ENCODE results near the gene MRPS18A. TPM values are rescaled to one million over a fixed set of nuclear protein-coding genes. Genes with fewer than 3 reads are reported as not detected.

The MRPS18A gene
- total RNA-seq, 4 donors from 2014 or later, result 23.1 to 87.4 (median 36.4) TPM

DNA sequence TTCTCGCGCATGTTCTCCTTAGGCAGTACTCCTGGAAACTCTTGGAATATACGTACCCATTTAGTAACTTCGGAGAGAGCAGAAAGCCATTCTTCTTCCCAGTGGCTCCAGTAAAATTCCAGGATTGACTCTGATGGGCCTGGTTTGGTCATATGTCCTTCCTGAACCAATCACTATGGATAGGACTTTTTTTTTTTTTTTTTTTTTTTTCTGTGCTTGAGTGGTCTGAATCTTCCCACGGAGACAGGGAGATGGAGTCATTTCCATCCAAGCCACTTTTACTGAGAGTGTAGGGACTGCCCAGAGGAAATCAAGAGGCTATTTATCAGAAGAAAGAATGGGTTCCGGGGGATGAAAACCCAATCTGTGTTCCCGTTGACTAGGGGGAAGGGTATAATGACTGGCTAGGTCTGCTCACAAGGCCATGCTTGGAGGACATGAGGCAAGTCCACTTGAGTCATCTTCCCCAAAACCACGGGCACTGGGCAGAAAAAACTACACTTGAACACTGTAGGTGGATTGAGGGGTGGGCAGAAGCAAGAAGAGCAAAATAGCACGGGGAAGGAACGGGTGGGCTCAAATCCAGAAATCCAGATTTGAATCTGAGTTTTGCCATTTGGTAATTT lies 35.4 kb upstream of the MRPS18A start:
- Histone ChIP-seq H3K27me3 (no peaks in the 10 kb centered on the region), H3K4me1 (peaks cover 0 to 10% of the 10 kb centered on the region in 2 donors), H3K27ac (peak overlapping the region; percentile 33 to 56), H3K9me3 (no peaks in the 10 kb centered on the region), H3K36me3 (no peaks in the 10 kb centered on the region), H3K4me3 (no peak overlapping the region)
- intact Hi-C loops (cut with DNase I; ENCODE audit: low total_unique reads), result no loop called here
- no peak for DNase-seq
- TF ChIP-seq, protein P1, sequence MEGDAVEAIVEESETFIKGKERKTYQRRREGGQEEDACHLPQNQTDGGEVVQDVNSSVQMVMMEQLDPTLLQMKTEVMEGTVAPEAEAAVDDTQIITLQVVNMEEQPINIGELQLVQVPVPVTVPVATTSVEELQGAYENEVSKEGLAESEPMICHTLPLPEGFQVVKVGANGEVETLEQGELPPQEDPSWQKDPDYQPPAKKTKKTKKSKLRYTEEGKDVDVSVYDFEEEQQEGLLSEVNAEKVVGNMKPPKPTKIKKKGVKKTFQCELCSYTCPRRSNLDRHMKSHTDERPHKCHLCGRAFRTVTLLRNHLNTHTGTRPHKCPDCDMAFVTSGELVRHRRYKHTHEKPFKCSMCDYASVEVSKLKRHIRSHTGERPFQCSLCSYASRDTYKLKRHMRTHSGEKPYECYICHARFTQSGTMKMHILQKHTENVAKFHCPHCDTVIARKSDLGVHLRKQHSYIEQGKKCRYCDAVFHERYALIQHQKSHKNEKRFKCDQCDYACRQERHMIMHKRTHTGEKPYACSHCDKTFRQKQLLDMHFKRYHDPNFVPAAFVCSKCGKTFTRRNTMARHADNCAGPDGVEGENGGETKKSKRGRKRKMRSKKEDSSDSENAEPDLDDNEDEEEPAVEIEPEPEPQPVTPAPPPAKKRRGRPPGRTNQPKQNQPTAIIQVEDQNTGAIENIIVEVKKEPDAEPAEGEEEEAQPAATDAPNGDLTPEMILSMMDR (IDR thresholded peaks at IDR 0.05), result no peak
- TF ChIP-seq POLR2A (IDR thresholded peaks at IDR 0.05), result no peak

DNA sequence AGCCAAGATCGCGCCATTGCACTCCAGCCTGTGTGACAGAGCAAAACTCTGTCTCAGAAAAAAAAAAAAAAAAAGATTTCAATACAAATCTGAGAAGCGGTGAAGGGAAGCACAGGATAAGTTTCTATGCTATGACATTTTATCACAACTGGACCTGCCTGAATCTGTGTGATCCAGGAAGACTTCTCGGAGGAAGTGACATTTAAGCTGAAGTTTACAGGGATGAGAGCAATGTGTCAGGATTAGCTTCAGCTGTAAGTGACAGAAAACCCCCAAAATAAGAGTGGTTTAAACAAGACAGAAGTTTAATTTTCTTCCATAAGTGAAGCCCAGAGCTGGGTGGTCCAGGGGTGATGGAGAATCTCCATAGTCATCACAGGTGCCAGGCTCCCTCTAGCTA lies 33.4 kb upstream of the MRPS18A start:
- no peak for TF ChIP-seq POLR2A (IDR thresholded peaks at IDR 0.05)
- TF ChIP-seq, protein P1 (IDR thresholded peaks at IDR 0.05), result no peak
- no peak for DNase-seq
- Histone ChIP-seq H3K36me3 (no peaks in the 10 kb centered on the region), H3K9me3 (no peaks in the 10 kb centered on the region), H3K27ac (no peak overlapping the region), H3K27me3 (no peaks in the 10 kb centered on the region), H3K4me1 (peaks cover 0 to 16% of the 10 kb centered on the region in 2 donors), H3K4me3 (no peak overlapping the region)
- intact Hi-C loops (cut with DNase I; ENCODE audit: low total_unique reads), result no loop called here

DNA sequence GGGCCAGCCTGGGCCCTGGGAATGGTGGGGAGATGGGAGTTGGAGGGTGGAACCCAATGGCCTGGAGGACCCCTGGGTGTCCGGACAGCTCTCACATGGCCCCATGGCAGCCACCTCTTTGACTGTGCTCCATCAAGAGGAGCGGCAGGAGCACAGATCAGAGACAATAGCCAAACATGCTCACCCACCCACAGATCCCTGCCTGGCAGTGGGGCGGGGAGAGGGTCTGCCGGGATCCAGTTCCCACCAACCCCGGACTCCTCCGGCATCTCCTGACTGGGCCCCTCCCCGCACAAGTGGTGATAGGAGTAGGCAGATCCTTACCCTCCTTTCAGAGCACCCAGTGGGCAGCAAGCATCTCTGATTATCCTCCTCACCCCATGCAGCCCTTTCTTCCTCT lies 31.9 kb upstream of the MRPS18A start:
- Histone ChIP-seq H3K4me1 (peaks cover 0 to 31% of the 10 kb centered on the region in 2 donors), H3K9me3 (no peaks in the 10 kb centered on the region), H3K36me3 (no peaks in the 10 kb centered on the region), H3K27me3 (no peaks in the 10 kb centered on the region), H3K27ac (no peak overlapping the region), H3K4me3 (no peak overlapping the region)
- intact Hi-C loops (cut with DNase I; ENCODE audit: low total_unique reads), result no loop called here
- DNase-seq, result no peak
- TF ChIP-seq, protein P1 (IDR thresholded peaks at IDR 0.05), result no peak
- no peak for TF ChIP-seq POLR2A (IDR thresholded peaks at IDR 0.05)

DNA sequence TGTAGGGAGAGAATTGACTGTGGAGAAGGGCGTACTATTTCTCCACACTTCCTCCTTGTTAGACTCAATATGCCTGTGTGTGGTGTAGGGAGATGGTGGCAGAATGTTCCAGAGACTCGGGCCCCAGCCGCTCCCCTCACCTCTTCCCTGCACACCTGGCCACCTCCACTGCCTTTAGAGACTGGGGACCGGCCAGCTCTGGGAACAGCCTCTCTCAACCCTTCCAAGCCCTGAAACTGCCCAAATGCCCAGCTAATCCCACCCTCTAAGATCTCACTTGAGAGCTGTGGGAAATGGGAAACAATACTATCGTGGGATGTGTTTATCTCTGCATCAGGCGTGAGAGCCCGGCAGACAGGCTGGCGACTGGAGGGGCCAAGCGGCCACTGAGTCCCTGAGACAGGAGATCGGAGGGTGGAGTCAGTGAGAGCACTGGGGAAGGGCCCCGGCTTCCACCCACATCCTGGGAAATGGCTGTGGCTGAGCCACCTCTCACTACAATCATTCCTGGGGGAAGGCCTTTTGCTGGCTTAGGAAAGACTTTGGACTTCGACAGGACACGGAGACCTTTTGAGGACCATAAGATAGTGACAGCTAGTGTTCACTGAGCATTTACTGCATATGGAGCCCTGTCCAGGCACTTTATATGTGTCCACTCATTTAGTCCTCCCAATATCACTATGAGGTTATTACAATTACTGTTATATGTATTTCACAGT lies 31.0 kb upstream of the MRPS18A start:
- Histone ChIP-seq H3K9me3 (no peaks in the 10 kb centered on the region), H3K4me1 (peaks cover 6 to 32% of the 10 kb centered on the region in 2 donors), H3K27me3 (no peaks in the 10 kb centered on the region), H3K4me3 (no peak overlapping the region), H3K36me3 (no peaks in the 10 kb centered on the region), H3K27ac (peak overlapping the region; percentile 70 to 76)
- no peak for DNase-seq
- intact Hi-C loops (cut with DNase I; ENCODE audit: low total_unique reads), result no loop called here
- TF ChIP-seq, protein P1 (IDR thresholded peaks at IDR 0.05), result no peak
- TF ChIP-seq POLR2A (IDR thresholded peaks at IDR 0.05), result no peak

DNA sequence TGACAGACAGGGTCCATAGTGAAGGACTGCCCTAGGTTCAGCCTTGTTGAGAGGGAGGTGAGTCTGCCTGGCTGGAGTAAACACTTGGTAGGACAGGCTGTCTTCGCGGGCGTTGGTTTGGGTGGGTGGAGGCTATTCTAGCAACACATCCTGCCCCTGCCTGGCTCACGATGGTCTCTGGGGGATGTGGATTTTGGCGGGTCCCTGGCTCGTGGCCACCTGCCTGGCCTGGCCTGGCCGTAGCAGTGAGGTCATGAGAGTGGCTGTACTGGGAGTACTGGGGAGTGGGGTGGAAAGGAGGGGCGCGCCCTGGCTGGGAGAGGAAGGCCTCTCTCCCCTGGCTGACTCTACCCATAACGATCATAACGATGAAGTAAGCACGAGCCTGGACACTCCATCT lies 30.2 kb upstream of the MRPS18A start:
- intact Hi-C loops (cut with DNase I; ENCODE audit: low total_unique reads), result no loop called here
- no peak overlapping the region for H3K4me3 ChIP-seq
- no peaks in the 10 kb centered on the region for H3K27me3 ChIP-seq
- peak overlapping the region; percentile 70 to 76 for H3K27ac ChIP-seq
- no peaks in the 10 kb centered on the region for H3K36me3 ChIP-seq
- TF ChIP-seq POLR2A (IDR thresholded peaks at IDR 0.05), result no peak
- TF ChIP-seq, protein P1 (IDR thresholded peaks at IDR 0.05), result no peak
- peak; percentile 77 to 78 for DNase-seq
- H3K9me3 ChIP-seq, result no peaks in the 10 kb centered on the region
- peaks cover 6 to 32% of the 10 kb centered on the region in 2 donors for H3K4me1 ChIP-seq
